Mucosa of descending colon (tissue), 3 donors: ENCODE results near the gene MAN1C1. TPM values are rescaled to one million over a fixed set of nuclear protein-coding genes. Genes with fewer than 3 reads are reported as not detected.

ENCODE experiments used
- ATAC-seq: fragments of 200-7000 bp; cut with Tn5 transposase; one replicate; pipeline ENCODE4 v1.9.1; 2020; ENCODE audit warnings: mild to moderate bottlenecking, moderate library complexity
- DNase-seq, 3 donors: peaks; one replicate each; pipeline ENCODE4 v3.0.0-alpha.2; 2020
- H3K36me3 ChIP-seq: fragments of 200-600 bp; one replicate; pipeline ENCODE4 v1.8.0; 2021; ENCODE audit warnings: low read depth, mild to moderate bottlenecking
- H3K4me1 ChIP-seq: fragments of 200-600 bp; one replicate; pipeline ENCODE4 v1.8.0; 2021; ENCODE audit warnings: low read depth, mild to moderate bottlenecking
- H3K4me3 ChIP-seq: fragments of 200-600 bp; one replicate; pipeline ENCODE4 v1.8.0; 2021; ENCODE audit warnings: mild to moderate bottlenecking
- H3K9me3 ChIP-seq: fragments of 200-600 bp; one replicate; pipeline ENCODE4 v1.8.0; 2021; ENCODE audit warnings: mild to moderate bottlenecking
- CTCF ChIP-seq: fragments of 200-600 bp; IDR thresholded peaks from one replicate; pipeline ENCODE4 v1.8.0; 2022; ENCODE audit warnings: antibody characterized with exemption, mild to moderate bottlenecking
- intact Hi-C, 2 donors: fragments of 100-400 bp; cut with DNase I in 1 of 2; cut with micrococcal nuclease in 1 of 2; formaldehyde crosslinking; loops; one replicate each; pipeline versions ENCODE4 v1.11.0 to v1.11.1; 2022; cut with DNase I, micrococcal nuclease
- total RNA-seq, 3 donors: library from RNA; stranded (reverse); fragmentation: NEBNext Ultra II Directional in 2 of 3; extraction: Animal tissue kit (Norgen Biotek cat#: 25700) in 2 of 3; gene quantifications; one replicate each; pipeline versions ENCODE4 v1.2.1 to v1.2.4, GENCODE V29; 2021 to 2023
- donor health status: DM: no; HTN: no; CAD: no; lungs with moderate emphysema.
- donor health status: DM: no; HTN: no; CAD: no.
- donor health status: DM: no; HTN: yes; CAD: no.

Gene MAN1C1
- total RNA-seq, 3 donors from 2014 or later, result 2.5 to 22.0 (median 6.1) TPM

- TF ChIP-seq CTCF, result no peak
These were observed 158.6 kb downstream of the MAN1C1 start for GRCh38 chr1:25774921-25775771.

GRCh38 chr1:25779388-25779787 is 162.8 kb downstream of the MAN1C1 start:
- Histone ChIP-seq H3K4me1 (peaks cover under 1% of the 10 kb centered on the region), H3K36me3 (no peaks in the 10 kb centered on the region), H3K9me3 (no peaks in the 10 kb centered on the region), H3K4me3 (no peak overlapping the region)
- ATAC-seq, result no peak
- TF ChIP-seq CTCF, result no peak
- intact Hi-C loops, result no loop called here
- DNase-seq, result no peak

More at GRCh38 chr1:25774921-25775771, 158.6 kb downstream of the MAN1C1 start:
- Histone ChIP-seq H3K4me1 (peaks cover 23% of the 10 kb centered on the region), H3K36me3 (no peaks in the 10 kb centered on the region), H3K9me3 (no peaks in the 10 kb centered on the region), H3K4me3 (no peak overlapping the region)
- DNase-seq, result peak in 2 of 3 donors; percentile 38 to 71
- intact Hi-C loops, result no loop called here
- peak; percentile 66 for ATAC-seq

- intact Hi-C loops, result no loop called here
- H3K4me1 ChIP-seq, result no peaks in the 10 kb centered on the region
- H3K9me3 ChIP-seq, result no peaks in the 10 kb centered on the region
- H3K36me3 ChIP-seq, result no peaks in the 10 kb centered on the region
- ATAC-seq, result no peak
- H3K4me3 ChIP-seq, result no peak overlapping the region
- no peak for DNase-seq
- TF ChIP-seq CTCF, result no peak
These were observed 163.3 kb downstream of the MAN1C1 start for GRCh38 chr1:25779894-25780293.

- peak; percentile 56 for ATAC-seq
These were observed 163.9 kb downstream of the MAN1C1 start for GRCh38 chr1:25780318-25781129.

GRCh38 chr1:25781130-25781433 is 164.5 kb downstream of the MAN1C1 start:
- no peak for ATAC-seq

More at GRCh38 chr1:25780318-25781129, 163.9 kb downstream of the MAN1C1 start:
- Histone ChIP-seq H3K4me1 (no peaks in the 10 kb centered on the region), H3K36me3 (no peaks in the 10 kb centered on the region), H3K9me3 (no peaks in the 10 kb centered on the region), H3K4me3 (no peak overlapping the region)
- TF ChIP-seq CTCF, result no peak
- DNase-seq, result peak in 1 of 3 donors; percentile 41
- intact Hi-C loops, result no loop called here

More at GRCh38 chr1:25781130-25781433, 164.5 kb downstream of the MAN1C1 start:
- no peak overlapping the region for H3K4me3 ChIP-seq
- no peaks in the 10 kb centered on the region for H3K9me3 ChIP-seq
- DNase-seq, result no peak
- no peaks in the 10 kb centered on the region for H3K4me1 ChIP-seq
- no peaks in the 10 kb centered on the region for H3K36me3 ChIP-seq
- no peak for TF ChIP-seq CTCF
- intact Hi-C loops, result no loop called here
